GM18867 (cell line): ENCODE measurements around the gene MIA2.

Experiments used
- ATAC-seq: cut with Tn5 transposase; IDR thresholded peaks from one replicate; pipeline ENCODE4 v1.9.1; 2021; ENCODE audit warnings: mild to moderate bottlenecking, moderate library complexity; ENCODE audit not compliant: unreplicated experiment

Gene MIA2

DNA sequence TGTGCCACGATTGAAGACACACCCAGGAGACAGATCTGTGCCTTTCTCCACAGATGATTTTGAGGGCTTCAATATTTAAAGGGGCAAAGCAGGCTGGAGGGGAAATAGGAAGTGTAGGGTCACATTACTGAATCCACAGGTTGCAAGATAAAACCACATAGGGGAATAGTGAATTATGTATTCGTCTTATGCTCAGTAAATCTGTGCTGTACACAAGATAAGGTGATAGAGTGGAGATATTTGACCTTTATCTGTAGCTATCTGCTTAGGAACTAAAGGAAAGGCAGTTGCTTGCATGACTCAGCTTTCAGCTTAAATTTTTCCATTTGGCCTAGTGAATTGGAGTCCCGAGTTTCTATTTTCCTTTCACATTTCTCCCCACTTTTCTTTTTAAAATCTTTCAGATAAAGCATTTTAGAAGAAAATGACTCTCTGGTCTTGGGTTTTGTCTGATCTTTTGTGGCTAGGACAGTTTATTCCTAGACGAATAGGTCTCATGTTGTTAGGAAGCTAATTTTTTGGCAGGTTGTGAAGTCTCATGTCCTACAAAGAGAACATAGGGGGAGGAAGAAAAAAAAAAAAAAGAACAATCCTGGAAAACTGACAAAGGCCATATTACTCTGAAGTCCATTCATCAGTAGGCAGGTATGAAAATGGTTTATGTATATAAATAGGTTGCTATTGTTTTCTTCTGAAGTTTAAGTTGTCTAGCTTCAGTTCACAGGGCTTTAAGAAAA is 143.1 kb downstream of the MIA2 start:
- ATAC-seq: no peak

DNA sequence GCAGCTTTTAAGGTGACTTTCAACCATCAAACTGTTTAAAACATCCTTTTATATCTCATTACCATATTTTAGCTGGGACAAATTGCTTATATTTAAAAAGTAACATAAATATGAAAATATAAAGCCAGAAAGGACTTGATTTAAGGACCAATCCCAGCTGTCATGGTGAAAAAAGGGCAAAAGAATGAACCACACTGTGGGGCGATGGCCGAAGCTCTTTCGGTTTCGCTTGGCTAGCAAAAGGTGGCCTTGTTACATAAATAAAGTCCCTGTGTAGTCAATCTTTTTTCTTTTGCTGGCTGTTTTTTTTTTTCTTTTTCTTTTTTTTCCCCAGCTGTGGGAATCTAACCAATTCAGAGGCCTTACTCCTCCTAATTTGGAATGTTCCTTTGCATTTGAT is 147.7 kb downstream of the MIA2 start:
- ATAC-seq: no peak

DNA sequence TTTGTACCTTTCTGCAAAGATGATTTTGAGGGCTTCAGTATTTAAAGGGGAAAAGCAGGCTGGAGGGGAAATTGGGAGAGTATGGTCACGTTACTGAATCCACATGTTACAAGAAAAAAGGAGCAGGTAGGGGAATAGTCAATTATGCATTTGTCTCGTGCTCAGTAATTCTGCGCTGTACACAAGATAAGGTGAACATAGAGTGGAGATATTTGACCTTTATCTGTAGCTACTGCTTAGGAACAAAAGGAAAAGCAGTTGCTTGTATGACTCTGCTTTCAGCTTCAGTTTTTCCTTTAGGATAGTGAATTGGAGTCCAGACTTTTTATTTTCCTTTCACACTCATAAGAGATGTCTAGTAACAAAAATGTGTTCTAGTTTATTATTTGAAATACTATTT is 148.7 kb downstream of the MIA2 start:
- no peak for ATAC-seq

DNA sequence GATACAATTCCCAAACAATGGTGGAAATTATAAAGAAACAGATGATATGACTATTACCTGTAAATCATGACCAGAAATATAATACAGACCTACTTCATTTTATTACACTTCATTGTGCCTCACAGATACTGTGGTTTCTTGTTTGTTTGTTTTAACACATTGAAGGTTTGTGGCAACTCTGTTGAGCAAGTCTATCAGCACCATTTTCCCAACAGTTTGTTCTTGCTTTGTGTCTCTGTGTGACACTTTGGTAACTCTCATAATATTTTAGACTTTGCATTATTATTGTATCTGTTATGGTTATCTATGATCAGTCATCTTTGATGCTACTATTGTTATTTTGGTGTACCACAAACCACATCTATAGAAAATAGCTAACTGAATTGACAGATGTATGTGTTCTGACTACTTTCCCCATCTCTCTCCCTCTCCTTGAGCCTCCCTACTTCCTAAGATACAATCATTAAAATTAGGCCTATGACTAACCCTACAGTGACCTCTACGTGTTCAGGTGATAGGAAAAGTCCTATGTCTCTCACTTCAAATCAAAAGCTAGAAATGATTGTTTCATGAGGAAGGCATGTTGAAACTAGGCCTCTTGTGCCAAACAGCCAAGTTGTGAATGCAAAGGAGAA is 149.4 kb downstream of the MIA2 start:
- peak; percentile 53 for ATAC-seq

DNA sequence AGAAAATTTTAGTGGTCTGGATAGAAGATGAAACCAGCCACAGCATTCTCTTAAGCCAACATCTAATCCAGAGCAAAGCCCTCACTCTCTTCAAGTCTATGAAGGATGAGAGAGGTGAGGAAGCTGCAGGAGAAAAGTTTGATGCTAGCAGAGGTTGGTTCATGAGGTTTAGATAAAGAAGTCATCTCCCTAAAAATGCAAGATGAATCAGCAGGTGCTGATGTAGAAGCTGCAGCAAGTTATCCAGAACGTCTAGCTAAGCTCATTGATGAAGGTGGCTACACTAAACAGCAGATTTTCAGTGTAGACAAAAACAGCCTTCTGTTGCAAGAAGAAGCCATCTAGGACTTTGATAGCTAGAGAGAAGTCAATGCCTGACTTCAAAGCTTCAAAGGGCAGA is 150.0 kb downstream of the MIA2 start:
- no peak for ATAC-seq

DNA sequence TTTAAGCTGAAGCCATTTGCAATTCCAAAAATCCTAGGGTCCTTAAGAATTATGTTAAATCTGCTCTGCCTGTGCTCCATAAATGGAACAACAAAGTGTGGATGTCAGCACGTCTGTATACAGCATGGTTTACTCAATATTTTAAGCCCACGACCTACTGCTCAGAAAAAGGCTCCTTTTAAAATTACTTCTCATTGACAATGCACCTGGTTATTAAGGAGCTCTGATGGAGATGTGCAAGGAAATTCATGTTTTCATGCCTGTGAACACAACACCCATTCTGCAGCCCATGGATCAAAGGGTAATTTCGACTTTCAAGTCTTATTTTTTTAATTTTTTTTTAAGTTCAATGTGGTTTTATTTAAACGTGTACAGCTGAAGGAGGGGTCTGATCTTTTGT is 150.5 kb downstream of the MIA2 start:
- no peak for ATAC-seq

DNA sequence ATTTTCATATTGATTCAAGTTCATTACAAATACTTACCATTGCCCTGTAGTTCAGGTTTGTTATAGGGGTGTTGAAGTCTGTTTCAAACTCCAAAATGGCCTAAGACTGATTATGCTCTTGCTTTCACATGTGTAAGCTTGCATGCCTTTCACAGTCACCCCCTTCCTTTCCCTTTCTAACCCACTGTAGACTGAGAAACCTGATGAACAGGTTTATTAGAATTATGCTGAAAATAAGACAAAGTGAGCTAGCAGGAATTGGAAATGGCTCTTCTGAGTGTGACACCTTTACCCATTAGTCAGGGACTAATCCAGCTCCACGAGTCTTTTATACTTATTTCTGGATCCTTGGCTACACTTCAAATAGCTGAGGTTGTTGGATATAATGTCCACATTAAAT is 159.6 kb downstream of the MIA2 start:
- no peak for ATAC-seq

DNA sequence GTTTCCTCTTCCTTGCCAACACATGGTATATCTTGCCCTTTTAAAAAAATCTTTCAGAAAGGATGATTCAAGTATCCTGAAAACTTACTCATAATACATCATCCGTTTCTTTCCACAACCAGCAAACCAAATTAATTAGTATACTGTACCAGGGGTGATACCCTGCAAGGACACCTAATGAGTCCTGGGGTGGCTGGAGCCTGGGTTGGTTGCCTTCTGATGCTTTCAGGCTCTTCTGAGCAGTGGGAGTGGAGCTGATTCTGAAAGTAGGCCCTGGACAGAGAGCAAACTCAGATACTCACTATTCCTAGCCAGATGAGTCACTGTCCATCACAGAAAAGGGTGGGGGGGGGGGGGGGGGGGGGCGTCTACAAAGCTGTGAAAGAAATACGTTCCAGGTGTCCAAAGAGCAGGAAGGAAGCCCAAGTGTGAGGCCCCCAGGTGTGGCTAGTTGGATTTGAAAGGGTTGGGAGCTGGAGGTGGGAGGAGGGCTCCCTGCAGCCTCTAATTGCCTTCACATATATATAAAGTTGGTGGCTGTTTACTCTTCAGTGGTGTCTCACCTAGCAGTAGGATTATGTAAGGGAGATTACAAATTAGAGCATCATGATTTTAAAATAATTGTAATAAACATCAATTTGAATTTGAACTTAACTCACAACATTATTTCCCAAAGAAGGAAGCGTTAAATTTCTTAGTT is 162.0 kb downstream of the MIA2 start:
- no peak for ATAC-seq

DNA sequence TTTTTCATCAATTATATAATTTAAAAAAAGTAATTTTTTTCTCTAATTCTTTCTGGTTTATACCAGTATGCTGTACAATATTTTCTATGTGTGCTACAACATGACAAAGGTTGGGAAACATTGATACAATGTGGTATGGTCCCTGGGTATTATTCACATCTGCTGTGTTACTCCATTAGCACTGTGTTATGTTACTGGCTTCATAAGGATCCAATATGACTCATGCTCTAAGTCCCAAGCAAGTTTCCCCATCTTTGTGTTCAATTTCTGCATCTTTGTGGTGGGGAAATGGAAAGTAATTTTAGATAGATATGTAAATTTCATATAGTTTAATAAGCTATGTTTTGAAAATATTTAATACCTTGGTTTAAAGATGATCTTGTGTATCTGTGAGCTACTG is 162.7 kb downstream of the MIA2 start:
- no peak for ATAC-seq

DNA sequence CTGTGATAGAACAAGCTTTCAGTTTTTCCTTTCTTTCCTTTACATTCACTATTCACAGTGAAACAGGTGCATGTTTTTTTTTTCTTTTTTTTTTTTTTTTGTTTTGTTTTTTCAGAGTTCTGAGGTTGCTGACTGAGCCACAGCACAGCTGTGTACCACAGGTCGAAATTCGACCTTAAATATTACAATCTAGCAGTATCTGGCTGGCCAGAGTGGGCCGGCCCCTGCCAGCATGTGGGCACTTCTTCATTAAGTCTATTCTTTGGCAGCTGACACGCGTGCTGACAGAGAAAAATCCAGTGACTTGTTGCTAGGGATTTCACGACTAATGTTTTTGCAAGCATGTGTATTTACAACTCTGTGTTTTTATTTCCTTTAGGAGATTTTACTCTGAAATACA is 164.7 kb downstream of the MIA2 start:
- ATAC-seq: no peak

DNA sequence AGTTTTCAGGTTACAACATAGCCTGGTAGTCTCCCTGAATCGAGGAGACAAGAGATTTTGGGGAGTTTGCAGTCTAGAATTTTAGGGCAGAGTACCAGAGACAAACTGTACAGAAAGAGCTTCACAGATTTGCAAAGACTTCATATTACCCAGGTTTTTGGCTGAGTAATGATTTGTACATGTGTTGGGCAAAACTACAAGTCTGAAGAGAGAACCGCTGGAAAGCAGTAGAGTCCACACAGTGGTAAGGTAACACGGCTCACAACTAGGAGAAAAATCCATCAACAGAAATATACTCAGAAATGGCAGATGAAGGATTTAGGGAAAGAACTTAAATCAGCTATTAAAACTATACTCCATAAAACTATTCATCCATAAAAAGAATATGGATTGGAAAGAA is 172.8 kb downstream of the MIA2 start:
- ATAC-seq: no peak

DNA sequence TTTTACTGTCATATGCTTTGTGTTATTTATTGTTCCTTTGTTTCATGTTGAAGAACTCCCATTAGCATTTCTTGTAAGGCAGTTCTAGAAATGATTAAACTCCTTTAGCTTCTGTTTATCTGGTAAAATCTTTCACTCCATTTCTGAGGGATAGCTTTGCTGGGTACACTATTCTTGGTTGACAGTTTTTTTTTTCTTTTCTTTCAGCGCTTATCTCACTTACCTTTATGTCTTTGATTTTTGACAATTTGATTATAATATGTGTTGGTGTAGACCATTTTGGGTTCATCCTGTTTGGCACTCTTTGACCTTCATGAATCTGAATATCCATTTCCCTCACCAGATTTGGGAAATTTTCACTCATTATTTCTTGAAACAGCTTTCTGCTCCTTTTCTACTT is 182.4 kb downstream of the MIA2 start:
- no peak for ATAC-seq

DNA sequence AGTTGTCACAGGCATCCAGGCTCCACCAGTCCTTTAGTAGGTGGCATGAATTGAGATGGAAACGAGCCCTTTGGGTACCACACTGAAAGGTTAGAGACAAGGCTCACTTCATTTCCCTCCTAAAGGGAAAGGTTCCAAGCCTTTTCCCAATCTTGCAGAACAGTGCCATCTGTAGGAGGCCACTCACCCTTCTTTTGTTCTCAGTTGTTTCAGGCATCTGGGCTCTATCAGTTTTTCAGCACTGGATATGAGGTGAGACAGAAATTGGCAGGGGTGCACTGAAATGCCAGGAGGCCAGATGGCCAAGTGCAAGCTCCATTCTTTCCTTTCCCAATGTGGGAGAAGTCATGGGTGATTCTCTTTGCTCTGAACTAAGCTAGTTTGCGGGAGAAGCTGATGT is 183.3 kb downstream of the MIA2 start:
- no peak for ATAC-seq

DNA sequence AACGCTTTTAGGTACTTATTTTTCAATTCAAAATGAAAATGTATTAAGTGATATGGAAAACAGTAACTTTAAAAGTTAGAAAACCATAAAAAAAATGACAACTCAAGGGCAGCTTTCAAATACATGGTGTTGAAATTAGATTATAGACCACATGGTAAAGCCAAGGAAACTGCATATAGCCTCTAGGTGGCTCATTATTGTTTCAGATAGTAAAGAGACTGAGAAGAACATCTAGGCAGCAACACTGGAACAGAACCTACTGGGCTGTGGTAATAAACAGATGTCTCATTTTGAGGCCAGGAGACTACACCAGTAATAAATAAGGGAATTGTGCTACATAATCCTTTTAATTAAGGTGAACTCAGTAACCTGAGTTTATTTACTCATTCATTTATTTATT is 185.6 kb downstream of the MIA2 start:
- ATAC-seq: no peak

DNA sequence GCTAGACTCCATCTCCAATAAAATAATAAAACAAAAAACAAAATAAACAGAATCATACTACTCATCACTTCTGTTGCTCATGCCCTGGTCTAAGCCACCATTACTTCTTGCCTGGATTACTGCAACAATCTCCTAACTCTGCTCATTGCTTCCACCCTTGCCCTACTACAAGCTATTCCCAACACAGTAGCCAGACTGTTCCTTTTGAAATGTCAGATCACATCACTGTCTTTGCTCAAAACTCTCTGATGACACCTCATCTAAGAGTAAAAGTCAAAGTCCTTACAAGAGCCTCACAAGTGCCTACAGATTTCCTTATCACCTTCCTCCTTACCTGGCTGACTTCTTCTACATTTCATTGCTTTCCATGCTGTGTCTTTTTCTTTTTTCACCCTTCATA is 188.5 kb downstream of the MIA2 start:
- no peak for ATAC-seq

DNA sequence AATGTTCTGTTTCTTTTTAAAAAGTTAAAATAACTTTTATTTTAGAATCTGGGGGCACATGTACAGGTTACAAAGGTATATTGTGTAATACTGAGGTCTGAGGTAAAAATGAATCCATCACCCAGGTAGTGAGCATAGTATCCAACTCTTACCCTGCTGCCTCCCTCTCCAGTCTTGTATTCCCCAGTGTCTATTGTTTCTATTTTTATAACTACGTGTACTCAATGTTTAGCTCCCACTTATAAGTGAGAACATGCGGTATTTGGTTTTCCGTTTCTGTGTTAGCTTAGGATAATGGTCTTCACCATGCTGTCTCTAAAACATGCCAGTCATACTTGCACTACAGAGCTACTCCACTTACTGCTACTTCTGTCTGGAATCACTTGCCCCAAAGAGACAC is 190.1 kb downstream of the MIA2 start:
- ATAC-seq: no peak

DNA sequence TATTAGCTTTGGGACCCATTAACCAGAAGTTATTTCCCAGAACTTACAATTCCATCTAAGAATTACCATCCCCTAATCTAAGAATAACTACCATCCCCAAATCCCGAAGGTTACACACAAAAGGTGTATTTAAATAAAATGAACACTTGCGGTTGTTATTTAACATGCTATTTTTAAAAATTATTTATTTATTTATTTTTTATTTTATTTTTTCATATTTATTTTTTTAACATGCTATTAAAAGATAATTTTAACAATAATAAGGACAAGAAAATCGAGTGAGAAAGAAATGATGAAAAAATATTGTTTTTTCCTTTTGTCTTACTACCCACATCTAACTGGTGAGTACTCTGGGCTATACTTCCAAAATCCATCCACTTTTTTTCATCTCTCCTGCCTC is 192.2 kb downstream of the MIA2 start:
- ATAC-seq: no peak

DNA sequence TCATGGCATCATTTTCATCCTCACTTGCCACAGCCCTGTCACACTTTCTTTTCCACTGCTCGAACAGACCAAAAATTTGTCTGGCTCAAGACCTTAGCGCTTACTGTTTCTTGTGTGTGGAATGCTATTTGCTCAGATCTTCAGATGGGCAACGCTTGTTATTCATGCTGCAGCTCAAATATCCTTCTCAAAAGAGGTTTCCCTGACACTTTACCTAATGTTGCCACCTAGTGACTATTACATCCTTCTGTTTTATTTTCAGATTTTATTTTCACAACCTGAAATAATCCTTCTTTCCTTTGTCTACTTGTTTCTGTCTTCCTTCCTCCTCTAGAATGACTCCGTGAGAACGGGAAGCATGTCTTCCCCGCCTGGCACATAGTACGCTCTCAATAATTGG is 192.9 kb downstream of the MIA2 start:
- ATAC-seq: no peak

DNA sequence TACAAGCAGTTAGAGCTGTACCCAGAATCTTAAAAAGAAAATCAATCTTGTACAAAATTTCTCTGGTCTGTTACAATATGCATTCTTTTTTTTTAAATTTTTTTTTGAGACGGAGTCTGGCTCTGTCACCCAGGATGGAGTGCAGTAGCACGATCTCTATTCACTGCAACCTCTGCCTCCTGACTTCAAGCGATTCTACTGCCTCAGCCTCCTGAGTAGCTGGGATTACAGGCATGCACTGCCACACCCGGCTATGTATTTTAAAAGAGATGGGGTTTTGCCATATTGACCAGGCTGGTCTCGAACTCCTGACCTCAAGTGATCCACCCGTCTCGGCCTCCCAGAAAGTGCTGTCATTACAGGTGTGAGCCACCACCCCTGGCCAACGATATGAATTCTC is 194.4 kb downstream of the MIA2 start:
- no peak for ATAC-seq

DNA sequence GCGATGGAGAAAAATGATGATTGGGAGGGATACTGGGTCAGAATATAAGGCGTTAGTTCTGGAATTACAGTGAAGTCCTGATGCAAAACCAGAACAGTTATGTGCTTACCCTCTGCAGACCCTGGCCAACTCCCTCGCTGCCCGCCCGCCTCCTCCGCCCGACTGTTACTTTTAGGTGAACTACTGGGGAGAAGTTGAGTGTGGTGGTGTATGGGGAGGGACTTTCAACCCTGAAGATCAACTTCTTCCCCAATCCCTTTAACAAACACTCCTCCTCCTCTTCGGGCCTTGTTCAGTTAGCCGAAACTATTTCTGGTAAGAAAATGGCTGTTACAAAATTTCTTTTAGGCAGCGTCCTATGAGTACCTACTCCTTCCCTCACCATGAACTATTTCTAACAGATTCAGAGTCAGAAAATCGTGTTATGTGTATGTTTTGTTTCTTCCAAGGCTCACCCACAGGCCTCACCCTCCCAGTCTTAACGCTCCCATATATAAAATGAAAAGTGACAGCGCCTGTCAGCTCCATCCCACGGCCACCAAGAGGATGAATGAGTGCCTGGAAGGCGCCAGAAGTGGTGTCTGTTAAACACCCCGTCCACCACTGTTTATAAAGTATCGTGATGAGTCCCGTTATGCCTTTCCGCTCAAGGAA is 197.2 kb downstream of the MIA2 start:
- no peak for ATAC-seq

DNA sequence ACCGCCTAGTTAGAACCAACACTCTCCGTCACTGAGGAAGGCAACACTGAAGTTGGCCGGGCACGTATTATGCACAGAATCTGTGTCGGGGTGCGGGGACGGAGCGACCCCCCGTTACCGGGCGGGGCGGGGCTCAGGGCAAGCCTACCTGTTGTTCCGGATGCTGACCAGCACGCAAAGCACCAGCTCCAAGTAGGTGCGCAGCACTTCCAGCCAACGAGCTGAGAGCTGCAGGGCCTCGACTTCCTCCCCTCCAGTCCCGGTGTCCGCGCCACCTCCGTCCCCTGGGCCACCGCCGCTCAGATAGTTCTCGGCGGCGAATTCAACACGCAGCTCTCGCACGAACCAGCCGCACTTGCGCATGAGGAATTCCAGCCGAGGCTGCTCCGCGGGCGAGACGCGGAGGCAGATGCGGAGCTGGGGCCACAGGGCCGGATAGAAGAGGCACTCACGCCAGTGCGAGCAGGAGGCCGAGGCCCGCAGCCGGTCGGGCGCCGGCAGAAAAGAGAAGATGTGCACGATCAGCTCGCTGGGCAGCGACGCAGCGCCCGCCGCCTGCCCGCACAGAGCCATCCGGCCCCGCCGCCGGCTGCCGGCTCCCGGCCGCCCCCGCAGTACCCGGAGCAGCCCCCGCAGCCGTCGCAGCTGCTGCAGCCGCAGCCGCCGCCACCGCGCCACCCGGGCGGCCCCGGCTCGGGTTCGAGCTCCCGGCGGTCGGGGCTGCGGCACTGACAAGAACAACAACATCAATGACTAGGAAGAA is 197.9 kb downstream of the MIA2 start:
- ATAC-seq: peak; percentile 22
